HCT116 (cell line): ENCODE data around the gene GLIPR2.

Experiments used
- CTCF ChIP-seq, 3 experiments: fragments of 200-600 bp in 1 of 3; sonication (generic) in 1 of 3; IDR thresholded peaks in 2 of 3; conservative IDR thresholded peaks in 1 of 3; 2 replicates each; pipeline ENCODE4 v1.5.1; 2012 to 2017; ENCODE audit warnings: low read depth in 2 of 3, low read length in 2 of 3, antibody characterized with exemption in 1 of 3, borderline replicate concordance in 1 of 3, control low read depth in 1 of 3, mild to moderate bottlenecking in 1 of 3, mixed read lengths in 1 of 3, mixed run types in 1 of 3, moderate library complexity in 1 of 3; ENCODE audit not compliant: insufficient read depth in 1 of 3
- SP1 ChIP-seq: IDR thresholded peaks from 2 replicates; pipeline ENCODE4 v1.6.1; 2012; ENCODE audit warnings: low read depth
- ZNF274 ChIP-seq: fragments of 200-500 bp; sonication (Bioruptor generic); IDR thresholded peaks from 2 replicates; pipeline ENCODE4 v1.6.1; 2014; ENCODE audit warnings: mild to moderate bottlenecking, low read depth, low read length, inconsistent platforms

DNA sequence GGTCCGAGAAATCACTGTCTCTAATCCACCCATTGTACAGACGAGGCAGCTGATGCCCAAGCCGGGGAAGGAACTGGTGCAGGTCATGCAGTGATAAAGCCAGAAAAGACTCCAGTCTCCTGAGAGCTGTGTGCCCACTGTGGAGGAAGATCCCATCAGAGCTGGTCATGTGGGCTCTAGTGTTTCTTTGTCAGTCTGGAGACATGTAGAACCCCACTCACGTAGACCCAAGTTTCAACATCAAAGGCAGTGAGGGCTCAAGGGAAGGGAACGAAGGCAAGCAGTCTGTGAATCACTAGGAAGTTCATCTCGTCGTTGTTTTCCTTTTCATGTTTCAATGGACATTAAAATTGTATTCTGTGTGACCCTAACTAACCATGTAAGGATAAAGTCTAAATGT is 14.6 kb upstream of the GLIPR2 start:
- no peak for TF ChIP-seq ZNF274
- TF ChIP-seq CTCF (IDR thresholded peaks at IDR 0.05 in 2 of 3, conservative IDR thresholded peaks at IDR 0.05 in 1 of 3; ENCODE audit: borderline replicate concordance in 1 of 3, insufficient read depth in 1 of 3, low read depth in 2 of 3, low read length in 2 of 3), result no peak
- no peak for TF ChIP-seq SP1
